ENCODE measurements around the gene MAPK8IP1. TPM values are rescaled to one million over a fixed set of nuclear protein-coding genes. Genes with fewer than 3 reads are reported as not detected.

MAPK8IP1 gene
- total RNA-seq, 1 donor from 2014 or later: 48.1 TPM

DNA sequence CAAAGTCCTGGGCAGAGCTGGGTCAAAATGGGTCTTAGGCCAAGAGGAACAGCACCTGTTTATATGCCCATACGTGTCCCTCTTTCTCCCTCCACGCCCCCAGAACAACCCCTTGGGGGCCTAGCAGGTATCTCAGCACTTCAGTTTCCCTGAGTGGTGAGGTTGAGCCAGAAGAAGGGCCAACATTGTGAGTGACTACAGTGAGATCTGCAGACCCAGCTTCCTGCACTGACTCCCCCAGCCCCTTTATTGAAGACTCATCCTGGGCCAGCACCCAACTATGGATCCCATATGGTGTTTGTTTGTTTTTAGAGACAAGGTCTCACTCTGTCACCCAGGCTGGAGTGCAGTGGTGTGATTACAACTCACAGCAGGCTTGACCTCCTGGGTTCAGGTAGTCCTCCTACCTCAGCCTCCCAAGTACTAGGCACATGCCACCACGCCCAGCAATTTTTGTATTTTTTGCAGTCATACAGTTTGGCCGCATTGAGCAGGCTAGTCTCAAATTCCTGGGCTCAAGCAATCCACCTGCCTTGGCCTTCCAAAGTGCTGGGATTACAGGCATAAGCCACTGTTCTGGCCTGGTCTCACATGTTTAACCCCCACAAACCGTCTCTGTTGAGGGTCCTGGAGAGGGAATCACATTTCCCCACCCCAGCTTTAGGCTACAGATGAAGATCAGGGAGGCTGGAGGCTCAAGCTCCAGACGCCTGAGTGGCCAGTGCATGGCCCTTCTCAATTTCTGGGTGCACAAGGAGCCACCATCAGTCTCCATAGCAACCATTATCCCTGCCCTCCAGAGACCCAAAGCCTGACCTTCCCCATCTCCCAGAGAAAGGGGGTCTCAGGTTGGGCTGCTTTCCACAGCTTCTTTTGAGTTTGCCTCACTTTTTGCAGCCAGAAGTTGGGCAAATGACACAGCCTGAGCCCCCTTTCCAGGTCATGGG is 35.4 kb downstream of the MAPK8IP1 start:
- Mint-ChIP-seq H3K27me3 (peaks cover 8% of the 10 kb centered on the region), H3K27ac (peak overlapping the region; percentile 97), H3K4me3 (ENCODE audit: low read depth) (peak overlapping the region; percentile 74)

DNA sequence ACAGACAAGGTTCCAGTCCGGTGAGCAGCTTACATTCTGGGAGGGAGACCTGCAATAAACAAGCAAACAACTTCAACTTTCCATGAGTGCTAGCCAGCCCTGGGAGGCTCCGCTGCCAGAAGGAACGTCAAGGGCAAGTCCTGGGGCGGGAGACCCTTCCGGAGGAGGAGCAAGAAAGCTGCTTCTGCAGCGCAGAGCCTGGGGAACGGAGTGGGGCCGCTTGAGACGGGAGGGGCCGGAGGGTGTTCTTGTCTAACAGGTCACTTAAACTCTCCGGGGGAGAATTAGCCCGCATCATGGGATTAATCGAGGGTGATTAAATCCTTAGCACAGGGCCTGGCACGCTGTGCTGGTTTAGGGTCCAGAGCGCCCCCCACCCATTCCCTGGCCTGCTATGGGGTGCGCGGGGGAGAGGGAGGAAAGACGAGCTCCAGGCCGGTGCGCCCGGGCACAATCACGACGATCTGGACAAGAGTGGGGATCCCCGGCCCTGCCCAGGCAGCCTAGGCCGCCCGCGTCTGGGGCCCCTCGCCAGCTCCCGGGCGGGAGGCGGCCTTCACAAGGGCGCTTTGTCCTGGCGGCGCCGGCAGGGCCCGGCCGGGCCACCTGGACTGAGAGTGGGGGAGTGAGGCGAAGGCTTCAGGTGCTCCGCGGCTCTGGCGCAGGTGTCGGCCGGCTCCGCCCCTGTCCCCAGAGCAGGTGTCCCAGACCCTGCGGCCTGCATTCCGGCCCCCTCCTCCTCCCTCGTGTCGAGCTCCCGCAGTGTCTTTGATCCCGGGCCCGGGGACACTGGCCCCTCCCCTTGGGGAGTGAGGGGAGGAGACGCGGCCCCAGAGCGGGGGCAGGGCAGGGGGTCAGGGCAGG is 36.3 kb downstream of the MAPK8IP1 start:
- Mint-ChIP-seq H3K27me3 (peaks cover 8% of the 10 kb centered on the region), H3K27ac (peak overlapping the region; percentile 97), H3K4me1 (ENCODE audit: low read depth) (peaks cover 24% of the 10 kb centered on the region), H3K9me3 (ENCODE audit: low read depth) (no peaks in the 10 kb centered on the region), H3K4me3 (ENCODE audit: low read depth) (peak overlapping the region; percentile 74), H3K36me3 (ENCODE audit: insufficient read depth) (no peaks in the 10 kb centered on the region)
- peak; percentile 93 for DNase-seq (ENCODE audit: low spot score, unreplicated experiment)
- TF ChIP-seq, protein P1, sequence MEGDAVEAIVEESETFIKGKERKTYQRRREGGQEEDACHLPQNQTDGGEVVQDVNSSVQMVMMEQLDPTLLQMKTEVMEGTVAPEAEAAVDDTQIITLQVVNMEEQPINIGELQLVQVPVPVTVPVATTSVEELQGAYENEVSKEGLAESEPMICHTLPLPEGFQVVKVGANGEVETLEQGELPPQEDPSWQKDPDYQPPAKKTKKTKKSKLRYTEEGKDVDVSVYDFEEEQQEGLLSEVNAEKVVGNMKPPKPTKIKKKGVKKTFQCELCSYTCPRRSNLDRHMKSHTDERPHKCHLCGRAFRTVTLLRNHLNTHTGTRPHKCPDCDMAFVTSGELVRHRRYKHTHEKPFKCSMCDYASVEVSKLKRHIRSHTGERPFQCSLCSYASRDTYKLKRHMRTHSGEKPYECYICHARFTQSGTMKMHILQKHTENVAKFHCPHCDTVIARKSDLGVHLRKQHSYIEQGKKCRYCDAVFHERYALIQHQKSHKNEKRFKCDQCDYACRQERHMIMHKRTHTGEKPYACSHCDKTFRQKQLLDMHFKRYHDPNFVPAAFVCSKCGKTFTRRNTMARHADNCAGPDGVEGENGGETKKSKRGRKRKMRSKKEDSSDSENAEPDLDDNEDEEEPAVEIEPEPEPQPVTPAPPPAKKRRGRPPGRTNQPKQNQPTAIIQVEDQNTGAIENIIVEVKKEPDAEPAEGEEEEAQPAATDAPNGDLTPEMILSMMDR (IDR thresholded peaks at IDR 0.05; ENCODE audit: unreplicated experiment): no peak

More for the DNA sequence above, 35.4 kb downstream of the MAPK8IP1 start:
- Mint-ChIP-seq H3K36me3 (ENCODE audit: insufficient read depth) (no peaks in the 10 kb centered on the region), H3K9me3 (ENCODE audit: low read depth) (no peaks in the 10 kb centered on the region), H3K4me1 (ENCODE audit: low read depth) (peaks cover 26% of the 10 kb centered on the region)
- TF ChIP-seq, protein P1 (IDR thresholded peaks at IDR 0.05; ENCODE audit: unreplicated experiment): no peak
- DNase-seq (ENCODE audit: low spot score, unreplicated experiment): no peak

DNA sequence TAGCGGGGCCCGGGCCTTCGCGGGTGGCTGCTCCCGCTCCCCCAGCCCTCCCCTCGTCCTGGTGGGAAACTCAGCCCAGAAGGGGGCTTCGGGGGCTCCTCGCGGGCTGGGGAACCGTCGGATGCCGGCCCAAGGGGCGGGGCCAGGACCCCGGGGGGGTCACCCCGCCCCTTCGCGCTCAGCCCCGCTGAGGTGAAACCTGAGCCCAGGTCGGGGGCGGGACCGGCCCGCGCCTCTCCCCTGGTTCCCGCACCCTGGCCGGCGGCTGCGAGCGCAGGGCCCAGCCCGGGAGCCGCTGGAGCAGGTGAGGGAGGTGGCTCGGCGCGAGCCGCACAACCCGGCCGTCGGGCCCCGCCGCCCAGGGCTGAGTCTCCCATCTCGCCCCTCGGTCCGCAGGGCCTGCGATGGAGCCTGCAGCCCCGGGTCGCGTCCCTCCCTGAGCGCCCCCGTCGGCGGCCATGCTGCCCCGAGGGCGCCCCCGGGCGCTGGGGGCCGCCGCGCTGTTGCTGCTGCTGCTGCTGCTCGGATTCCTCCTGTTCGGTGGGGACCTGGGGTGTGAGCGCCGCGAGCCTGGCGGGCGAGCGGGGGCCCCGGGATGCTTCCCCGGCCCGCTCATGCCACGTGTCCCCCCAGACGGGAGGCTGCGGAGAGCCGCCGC is 37.1 kb downstream of the MAPK8IP1 start, which contains the start of gene LARGE2:
Gene LARGE2, plus strand, starts transcription at position 232 of the 658 bp plus-strand sequence. Its CDS starts 227 bp downstream, at position 459.
- no peak for DNase-seq (ENCODE audit: low spot score, unreplicated experiment)
- H3K36me3 Mint-ChIP-seq (ENCODE audit: insufficient read depth): no peaks in the 10 kb centered on the region
- peak within 1 kb of the TSS; percentile 80 for H3K4me3 Mint-ChIP-seq (ENCODE audit: low read depth)
- H3K4me1 Mint-ChIP-seq (ENCODE audit: low read depth): peaks cover 21% of the 10 kb centered on the region
- no peaks in the 10 kb centered on the region for H3K9me3 Mint-ChIP-seq (ENCODE audit: low read depth)
- peak within 1 kb of the TSS; percentile 97 for H3K27ac Mint-ChIP-seq
- TF ChIP-seq, protein P1 (IDR thresholded peaks at IDR 0.05; ENCODE audit: unreplicated experiment): no peak
- peaks cover 8% of the 10 kb centered on the region for H3K27me3 Mint-ChIP-seq

DNA sequence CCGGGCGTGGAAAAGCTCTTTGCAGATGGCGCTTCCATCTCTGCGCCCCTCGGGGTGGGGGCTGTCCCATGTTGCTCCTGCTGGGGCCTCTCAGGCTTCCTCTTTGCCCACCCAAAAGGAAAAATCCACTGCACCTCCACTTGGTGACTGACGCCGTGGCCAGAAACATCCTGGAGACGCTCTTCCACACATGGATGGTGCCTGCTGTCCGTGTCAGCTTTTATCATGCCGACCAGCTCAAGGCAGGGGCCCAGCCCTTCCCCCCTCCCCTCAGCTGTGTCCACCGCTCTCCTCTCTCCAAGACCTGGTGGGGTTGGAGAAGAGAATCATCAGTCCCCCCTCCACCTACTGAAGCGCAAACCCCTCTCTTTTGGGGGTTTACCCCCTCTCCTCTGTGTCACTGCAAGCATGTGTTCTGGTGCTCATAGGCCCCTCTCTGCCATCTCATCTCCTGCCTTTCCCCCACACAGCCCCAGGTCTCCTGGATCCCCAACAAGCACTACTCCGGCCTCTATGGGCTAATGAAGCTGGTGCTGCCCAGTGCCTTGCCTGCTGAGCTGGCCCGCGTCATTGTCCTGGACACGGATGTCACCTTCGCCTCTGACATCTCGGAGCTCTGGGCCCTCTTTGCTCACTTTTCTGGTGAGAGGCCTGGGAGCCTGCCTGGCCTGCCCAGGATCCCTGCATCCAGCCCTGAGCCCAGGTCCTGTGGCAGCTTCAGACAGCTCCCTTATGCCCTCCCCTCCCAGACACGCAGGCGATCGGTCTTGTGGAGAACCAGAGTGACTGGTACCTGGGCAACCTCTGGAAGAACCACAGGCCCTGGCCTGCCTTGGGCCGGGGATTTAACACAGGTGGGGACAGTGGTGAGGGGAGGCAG is 38.8 kb downstream of the MAPK8IP1 start:
- TF ChIP-seq, protein P1 (IDR thresholded peaks at IDR 0.05; ENCODE audit: unreplicated experiment): no peak
- Mint-ChIP-seq H3K4me1 (ENCODE audit: low read depth) (peaks cover 16% of the 10 kb centered on the region), H3K36me3 (ENCODE audit: insufficient read depth) (no peaks in the 10 kb centered on the region), H3K27me3 (peaks cover 8% of the 10 kb centered on the region), H3K27ac (peak overlapping the region; percentile 88), H3K4me3 (ENCODE audit: low read depth) (peak overlapping the region; percentile 69), H3K9me3 (ENCODE audit: low read depth) (no peaks in the 10 kb centered on the region)
- no peak for DNase-seq (ENCODE audit: low spot score, unreplicated experiment)

Measured in progenitor cell of endocrine pancreas (in vitro differentiated cells).